ENCODE results near the gene SPPL3. TPM values are rescaled to one million over a fixed set of nuclear protein-coding genes. Genes with fewer than 3 reads are reported as not detected.

SPPL3 gene
- total and polyA plus RNA-seq, 2 experiments from 2014 or later: 10.9 to 27.8 TPM

- Mint-ChIP-seq H3K4me3 (no peak overlapping the region), H3K9me3 (no peaks in the 10 kb centered on the region), H3K4me1 (peaks cover 8% of the 10 kb centered on the region; the same call in 2 of the 3 replicates), H3K27ac (no peak overlapping the region), H3K27me3 (ENCODE audit: insufficient read depth, low read depth, poor library complexity) (peaks cover 9% of the 10 kb centered on the region), H3K36me3 (ENCODE audit: low read depth) (no peaks in the 10 kb centered on the region)
- H3K4me2 ChIP-seq: no peak overlapping the region
- no peak for TF ChIP-seq POLR2AphosphoS5 (IDR thresholded peaks at IDR 0.05; ENCODE audit: low read depth)
- no peak for TF ChIP-seq STAT1 (IDR thresholded peaks at IDR 0.05; ENCODE audit: unreplicated experiment)
- no peak for TF ChIP-seq ZNF462 (CRISPR knock-in tag; IDR thresholded peaks at IDR 0.05)
- no peak for TF ChIP-seq CREB1 (CRISPR knock-in tag; IDR thresholded peaks at IDR 0.05; ENCODE audit: low read depth)
- no peak for TF ChIP-seq NANOG (IDR thresholded peaks at IDR 0.05; ENCODE audit: borderline replicate concordance)
- no peak for TF ChIP-seq EZH2phosphoT487 (IDR thresholded peaks at IDR 0.05; ENCODE audit: unreplicated experiment)
- TF ChIP-seq ZNF331 (CRISPR knock-in tag; IDR thresholded peaks at IDR 0.05; ENCODE audit: low read depth): no peak
- TF ChIP-seq REST (IDR thresholded peaks at IDR 0.05; ENCODE audit: unreplicated experiment): no peak
- no peak for TF ChIP-seq EZH2 (IDR thresholded peaks at IDR 0.05; ENCODE audit: low read depth, unreplicated experiment)
- no peak for TF ChIP-seq ZNF114 (CRISPR knock-in tag; IDR thresholded peaks at IDR 0.05)
- TF ChIP-seq CTCF (conservative IDR thresholded peaks at IDR 0.05; ENCODE audit: low read depth in 2 of 2): no peak
- no peak for TF ChIP-seq JUNB (IDR thresholded peaks at IDR 0.05; ENCODE audit: unreplicated experiment)
- TF ChIP-seq ETS1 (IDR thresholded peaks at IDR 0.05): no peak
- H3K79me2 ChIP-seq (replicated peaks; ENCODE audit: insufficient read depth): no peaks in the 10 kb centered on the region
- H3K9me2 ChIP-seq (ENCODE audit: insufficient read depth): no peaks in the 10 kb centered on the region
- DNase-seq (ENCODE audit: low spot score): no peak
- H3K4me3 ChIP-seq: no peak overlapping the region
- H3F3A ChIP-seq (replicated peaks; ENCODE audit: low read depth): no peaks in the 10 kb centered on the region
- no peak for ATAC-seq
- H3K4me1 ChIP-seq (ENCODE audit: insufficient read depth): 0 out of 2 replicates have a peak, but pooled peaks cover 3% of the 10 kb centered on the region
- no peaks in the 10 kb centered on the region for H3K27me3 ChIP-seq (ENCODE audit: insufficient read depth)
- no peaks in the 10 kb centered on the region for H4K20me1 ChIP-seq (replicated peaks; ENCODE audit: insufficient read depth)
- H3K27ac ChIP-seq (ENCODE audit: low read depth): no peak overlapping the region
- H3K36me3 ChIP-seq (ENCODE audit: insufficient read depth): no peaks in the 10 kb centered on the region
- H2AFZ ChIP-seq: no peak overlapping the region
These were observed 29.6 kb upstream of the SPPL3 start for GRCh38 chr12:120933786-120934185.

Data from GM23338 (cell line).